ENCODE measurements around the gene MGRN1. TPM values are rescaled to one million over a fixed set of nuclear protein-coding genes. Genes with fewer than 3 reads are reported as not detected.
A peak's percentile ranks its signal among the peaks of the same experiment; 100 is the strongest.

The MGRN1 gene
- total RNA-seq, 1 donor = 93.2 TPM

DNA sequence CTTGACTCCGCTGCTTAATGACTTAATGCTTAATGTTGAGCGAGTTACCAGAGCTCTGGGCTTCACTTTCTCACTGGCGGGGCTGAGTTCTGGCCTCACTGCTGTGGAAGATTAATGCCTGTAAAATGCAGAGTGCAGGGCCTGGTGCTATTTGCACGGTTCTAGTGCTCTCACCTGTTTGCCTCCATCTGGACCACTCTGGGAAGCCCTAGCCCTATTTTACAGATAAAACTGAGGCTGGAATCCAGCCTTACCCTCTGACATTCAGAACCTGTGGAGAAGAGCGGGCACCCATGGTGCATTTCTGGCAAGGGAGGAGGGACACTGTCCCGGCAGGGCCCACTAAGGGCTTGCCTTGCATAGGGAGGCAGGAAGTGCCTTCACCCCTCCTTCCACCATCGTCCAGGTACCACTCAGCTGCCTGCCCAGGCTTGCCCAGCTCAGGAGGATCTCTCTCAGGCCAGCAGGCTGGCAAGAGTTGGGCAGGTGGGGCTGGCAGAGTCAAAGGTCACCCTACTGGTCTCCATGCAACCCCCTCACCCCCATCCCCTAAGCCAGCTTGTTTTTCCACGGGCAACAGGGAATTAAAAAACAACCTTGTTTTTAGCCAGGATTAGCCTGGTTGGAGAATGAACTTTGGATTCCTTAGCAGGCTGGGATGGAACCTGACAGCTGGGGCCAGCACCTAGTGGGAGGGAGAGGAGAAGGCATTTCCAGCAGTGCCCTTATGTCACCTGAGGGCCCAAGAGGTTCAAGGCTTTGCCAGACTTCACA is 5.8 kb upstream of the MGRN1 start:
- DNase-seq (ENCODE audit: low read depth in 2 of 3, low spot score in 2 of 3) = no peak

DNA sequence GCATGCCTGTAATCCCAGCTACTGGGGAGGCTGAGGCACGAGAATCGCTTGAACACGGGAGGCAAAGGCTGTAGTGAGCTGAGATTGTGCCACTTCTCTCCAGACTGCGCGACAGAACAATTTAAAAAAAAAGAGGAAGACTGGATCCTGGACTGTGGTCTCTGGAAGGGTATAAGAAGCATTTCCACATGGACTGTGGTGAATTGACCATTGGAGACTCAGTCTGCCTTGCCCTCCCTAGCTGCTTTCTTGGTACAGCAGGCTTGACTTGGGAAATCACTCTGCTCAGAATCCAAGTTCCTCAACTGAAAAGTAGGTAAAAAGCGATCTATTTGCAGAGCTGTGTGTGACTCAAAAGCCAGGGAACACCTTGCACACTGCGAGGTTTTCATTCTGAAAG is 1.0 kb upstream of the MGRN1 start:
- DNase-seq (ENCODE audit: low read depth in 2 of 3, low spot score in 2 of 3) = no peak

DNA sequence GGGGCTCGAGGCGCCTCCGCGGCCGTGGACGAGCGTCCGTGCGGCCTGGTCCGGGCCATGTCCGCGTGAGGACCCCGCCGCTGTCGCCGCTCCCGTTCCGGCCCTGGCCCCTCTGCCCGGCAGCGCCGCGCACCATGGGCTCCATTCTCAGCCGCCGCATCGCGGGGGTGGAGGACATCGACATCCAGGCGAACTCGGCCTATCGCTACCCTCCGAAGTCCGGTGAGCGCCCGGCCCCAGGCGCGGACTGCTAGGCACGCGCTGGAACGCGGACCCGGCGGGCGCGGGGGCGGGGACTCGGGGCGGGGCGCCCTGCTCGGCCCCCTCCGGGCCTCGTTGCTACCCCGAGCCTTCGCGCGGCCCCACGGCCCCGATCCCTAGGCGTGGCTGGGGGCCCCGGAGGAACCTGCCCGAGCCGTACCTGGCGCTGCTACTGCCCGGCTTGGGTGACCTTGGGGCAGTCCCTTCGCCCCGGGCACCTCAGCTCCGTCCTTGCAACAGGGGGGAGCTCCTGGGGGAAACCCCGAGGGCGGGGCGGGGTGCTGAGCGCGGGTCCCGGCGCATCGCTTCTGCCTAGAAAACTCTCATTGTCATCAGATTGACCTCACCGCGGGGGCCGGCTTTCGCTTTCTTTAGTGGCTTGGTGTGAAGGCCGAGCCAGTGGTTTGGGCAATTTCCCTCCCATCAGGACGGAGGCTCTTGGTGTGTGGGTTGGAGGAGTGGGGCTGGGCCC is 367 bp downstream of the MGRN1 start:
- peak in 2 of 3 donors; percentile 73 to 83 for DNase-seq (ENCODE audit: low read depth in 2 of 3, low spot score in 2 of 3)

DNA sequence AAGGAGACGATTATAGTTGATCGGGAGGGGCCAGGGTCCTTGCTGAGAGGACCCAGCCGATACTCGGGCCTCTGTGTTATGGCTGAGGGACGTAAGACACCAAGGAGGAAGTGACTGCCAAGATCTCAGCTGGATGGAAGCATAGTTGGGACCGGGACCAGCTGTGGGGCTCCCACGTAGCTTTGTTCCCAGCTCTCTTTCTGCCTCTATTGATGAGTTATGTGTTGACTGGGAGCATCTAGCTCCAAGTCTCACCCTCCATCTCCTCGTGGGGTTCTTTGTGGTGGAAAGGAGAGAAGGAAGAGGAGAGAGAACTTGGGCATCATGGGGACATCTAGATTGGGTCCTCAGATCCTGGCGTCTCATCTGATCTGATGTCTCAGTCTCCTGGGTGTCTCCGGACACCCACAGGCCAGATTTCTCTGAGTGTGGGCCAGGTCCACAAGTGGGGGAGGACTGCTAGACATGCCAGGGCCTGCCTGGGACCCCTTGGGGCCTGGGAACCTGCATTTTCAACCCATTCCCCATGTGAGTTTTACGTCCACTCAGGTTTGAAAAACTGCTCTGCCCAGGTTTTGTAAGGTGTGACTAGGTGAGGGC is 1.0 kb downstream of the MGRN1 start:
- DNase-seq (ENCODE audit: low read depth in 2 of 3, low spot score in 2 of 3) = no peak

DNA sequence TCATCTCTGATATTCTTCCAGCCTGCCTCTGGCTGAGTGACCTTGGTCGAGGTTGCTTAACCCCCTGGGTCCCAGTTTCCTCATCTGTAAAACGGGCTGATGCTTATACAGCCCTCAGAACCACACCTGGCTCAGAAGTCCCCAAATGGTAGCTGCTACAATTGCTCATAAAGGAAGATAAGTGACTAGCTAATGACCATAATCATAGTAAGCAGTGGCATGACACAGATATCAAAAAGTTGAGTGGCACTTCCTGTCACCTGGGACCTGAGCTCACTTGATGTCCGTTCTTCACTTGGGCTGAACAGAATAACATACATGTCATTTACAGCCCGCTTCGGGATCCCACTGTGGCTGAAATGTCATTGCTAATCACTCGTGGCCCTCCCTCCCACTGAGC is 1.8 kb downstream of the MGRN1 start:
- no peak for DNase-seq (ENCODE audit: low read depth in 2 of 3, low spot score in 2 of 3)

DNA sequence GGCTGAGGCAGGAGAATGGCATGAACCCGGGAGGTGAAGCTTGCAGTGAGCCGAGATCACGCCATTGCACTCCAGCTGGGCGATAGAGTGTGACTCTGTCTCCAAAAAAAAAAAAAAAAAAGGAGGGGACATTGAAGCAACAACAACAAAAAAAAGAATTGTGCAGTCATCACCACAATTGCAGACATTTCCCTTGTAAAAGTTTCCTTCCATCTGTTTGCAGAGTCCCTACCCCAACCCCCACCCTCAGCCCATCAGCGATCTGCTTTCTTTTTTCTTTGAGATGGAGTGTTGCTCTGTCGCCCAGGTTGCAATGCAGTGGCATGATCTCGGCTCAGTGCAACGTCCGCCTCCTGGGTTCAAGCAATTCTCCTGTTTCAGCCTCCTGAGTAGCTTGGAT is 3.7 kb downstream of the MGRN1 start:
- peak in 1 of 3 donors; percentile 50 for DNase-seq (ENCODE audit: low read depth in 2 of 3, low spot score in 2 of 3)

DNA sequence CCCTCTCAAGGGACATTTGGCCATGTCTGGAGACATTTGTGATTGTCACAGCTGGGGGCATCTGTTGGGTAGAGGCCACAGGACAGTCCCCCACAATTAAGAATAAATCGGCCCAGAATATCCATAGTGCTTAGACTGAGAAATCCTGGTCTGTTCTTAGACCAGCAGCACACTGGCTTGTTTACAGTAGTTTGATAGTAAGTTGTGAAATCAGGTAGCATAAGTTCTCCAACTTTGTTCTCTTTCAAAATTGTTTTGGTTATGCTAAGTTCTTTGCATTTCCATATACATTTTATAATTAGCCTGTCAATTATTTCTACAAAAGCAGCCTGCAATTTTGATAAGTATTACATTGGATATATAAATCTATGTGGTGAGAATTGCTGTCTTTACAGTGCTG is 6.8 kb downstream of the MGRN1 start:
- DNase-seq (ENCODE audit: low read depth in 2 of 3, low spot score in 2 of 3) = no peak

DNA sequence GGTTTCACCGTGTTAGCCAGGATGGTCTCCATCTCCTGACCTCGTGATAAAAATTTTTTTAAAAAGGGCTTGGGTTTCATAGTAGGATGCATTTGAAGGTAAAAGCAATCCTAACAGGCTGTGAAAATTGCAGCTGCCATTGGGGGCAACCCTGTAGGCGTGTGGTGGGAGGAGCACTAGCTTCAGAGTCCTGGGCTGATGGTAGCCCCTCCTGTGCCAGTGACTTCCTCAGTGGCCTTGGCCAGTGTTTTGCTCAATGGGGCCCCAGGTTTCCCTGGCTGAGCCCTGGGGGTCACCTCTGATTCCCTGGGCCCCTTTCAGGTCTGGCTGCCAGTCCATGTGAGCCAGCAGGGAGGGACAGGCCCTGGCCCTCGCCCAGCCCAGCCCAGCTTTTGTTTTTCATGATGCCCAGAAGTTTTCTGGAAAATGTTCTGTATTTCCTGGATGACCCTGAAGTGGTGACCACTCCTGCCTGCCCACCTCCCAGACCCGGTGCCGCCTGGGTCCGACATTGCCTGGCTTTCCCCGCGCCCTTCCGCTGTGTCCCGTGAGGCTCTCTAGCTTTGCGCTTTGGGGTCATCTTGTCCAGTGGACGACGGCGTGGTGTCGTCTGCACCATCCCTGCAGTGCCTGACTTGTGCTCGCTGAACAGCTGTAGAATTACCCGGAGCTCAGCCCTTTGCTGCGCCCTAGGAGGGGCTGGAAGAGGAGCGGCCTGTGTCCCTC is 9.4 kb downstream of the MGRN1 start:
- no peak for DNase-seq (ENCODE audit: low read depth in 2 of 3, low spot score in 2 of 3)

DNA sequence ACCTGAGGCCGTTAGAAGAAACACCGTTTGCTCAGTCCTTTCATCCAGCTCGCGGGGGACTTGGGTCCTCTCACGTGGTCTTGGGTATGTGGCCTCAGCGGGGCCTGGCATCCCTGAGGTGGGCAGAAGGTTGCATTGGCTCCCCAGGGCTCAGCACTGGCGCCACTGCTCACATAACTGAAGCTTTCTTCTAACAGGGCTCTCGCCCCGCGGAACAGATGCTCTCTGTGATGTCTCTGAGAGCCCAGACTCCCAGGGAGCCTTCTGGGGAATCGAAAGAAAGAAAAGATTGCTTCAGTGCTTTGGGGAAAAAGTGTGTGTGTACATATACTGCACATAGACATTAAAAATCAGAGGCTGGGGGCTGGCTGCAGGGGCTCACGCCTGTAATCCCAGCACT is 10.1 kb downstream of the MGRN1 start:
- no peak for DNase-seq (ENCODE audit: low read depth in 2 of 3, low spot score in 2 of 3)

DNA sequence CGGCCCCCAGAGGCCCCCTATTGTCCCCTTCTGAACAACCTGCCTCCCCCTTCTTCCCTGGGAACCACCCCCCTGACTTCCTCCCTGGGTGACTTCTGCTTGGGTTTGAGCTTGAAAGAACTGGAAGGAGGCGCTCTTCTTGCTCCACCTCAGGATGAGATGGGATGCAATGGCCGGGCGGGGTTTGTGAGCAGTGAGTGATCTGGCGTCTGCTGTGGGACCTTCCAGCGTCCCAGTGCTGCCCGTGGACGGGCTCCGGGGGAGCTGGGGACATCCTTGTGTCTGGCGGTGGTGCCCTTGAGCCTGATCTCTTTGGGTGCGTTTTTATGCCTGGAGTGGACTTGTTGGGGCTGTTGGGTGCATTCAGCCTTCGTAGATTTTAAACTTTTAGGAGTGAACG is 11.6 kb downstream of the MGRN1 start:
- DNase-seq (ENCODE audit: low read depth in 2 of 3, low spot score in 2 of 3) = no peak

DNA sequence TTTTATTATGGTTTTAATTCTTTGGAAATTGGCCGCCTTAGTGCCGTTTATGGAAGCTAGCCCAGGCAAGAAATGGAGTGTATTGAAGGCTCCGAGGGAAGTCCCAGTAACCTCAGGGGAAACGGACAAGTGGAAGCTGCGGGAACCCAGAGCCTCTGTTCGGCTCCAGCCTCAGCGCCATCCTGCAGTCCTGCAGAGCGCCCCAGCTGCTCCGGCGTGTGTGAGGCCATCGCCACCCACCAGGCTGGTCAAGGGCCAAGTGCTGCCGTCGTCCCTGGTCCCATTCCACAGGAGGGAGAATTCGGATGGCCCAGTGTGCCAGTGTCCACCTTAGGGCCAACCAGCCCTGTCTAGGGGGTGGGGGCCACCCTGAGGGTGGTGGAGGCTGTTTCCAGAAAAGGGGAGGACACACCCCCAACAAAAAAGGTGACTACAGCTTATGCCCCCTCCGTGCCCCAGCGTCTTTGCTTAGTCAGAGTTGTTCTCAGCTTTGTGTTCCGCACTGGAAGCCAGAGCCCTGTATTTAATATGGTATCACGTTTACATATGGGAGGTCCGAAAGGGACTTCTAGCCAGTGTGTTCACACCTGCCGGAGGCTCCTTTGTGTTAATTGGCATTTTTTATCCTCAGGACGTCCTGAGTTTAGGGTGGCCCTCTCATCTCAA is 13.0 kb downstream of the MGRN1 start:
- DNase-seq (ENCODE audit: low read depth in 2 of 3, low spot score in 2 of 3) = no peak

DNA sequence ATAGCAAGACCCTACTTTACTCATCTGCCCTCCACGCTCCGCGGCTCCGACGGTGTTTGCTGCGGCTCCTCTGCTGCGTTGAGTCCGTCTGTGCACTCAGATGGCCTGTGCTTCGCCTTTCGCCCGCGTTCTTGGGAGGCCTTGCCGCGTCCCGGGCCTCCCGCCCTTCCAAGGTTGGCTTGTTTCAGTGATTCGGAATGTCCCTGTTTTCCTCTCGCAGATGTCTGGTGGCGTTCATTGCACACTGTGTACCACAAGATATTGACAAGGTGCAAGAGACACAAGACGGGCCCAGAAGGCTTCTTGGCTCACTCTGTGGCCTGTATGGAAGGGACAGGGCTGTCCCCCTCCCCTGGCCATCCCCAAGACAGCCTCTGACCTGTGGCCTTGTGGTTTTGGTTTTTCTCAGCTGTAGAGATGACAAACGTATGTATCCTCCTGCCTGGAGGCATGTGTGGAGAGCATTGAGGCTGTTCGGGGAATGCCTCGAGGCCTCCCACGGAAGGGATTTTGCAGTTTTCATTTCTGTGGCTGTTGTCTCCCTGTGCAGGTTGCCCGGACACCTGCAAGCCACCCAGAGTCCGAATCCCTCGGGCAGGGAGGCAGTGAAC is 15.4 kb downstream of the MGRN1 start:
- DNase-seq (ENCODE audit: low read depth in 2 of 3, low spot score in 2 of 3) = no peak

DNA sequence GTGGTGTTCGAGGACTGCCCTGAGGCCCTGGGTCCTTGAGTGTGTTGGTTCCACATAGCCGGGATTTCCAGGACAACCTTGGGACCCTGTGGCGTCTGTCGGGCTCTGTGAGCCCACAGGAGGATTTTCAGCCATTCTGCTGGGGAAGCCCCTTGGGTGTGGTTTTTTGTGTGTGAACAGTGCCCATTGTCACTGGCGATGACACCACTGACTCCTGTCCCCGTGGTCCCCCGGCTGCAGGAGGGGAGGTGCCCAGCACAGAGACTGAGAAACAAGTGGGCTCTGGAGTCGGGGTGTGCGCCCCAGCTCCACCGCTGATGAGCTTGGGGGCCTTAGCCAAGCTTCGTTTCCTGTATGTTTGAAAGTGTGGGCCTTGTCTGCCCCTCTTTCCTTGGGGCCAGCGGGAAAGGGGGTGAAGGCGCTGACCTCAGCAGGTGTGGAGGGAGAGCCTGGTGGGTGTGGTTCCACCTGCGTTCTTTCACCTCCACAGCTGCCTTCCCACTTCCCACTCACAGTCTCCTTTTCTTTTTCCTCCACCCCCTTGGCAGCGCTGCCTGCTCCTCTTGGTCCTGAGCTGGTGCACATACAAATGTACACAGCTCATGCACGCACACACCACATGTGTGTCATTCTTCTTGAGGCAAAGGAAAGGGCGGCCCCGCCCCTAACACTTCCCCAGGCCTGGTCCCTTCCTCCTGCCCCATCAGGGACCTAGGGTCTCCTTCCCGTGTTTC is 16.1 kb downstream of the MGRN1 start:
- DNase-seq (ENCODE audit: low read depth in 2 of 3, low spot score in 2 of 3) = no peak

DNA sequence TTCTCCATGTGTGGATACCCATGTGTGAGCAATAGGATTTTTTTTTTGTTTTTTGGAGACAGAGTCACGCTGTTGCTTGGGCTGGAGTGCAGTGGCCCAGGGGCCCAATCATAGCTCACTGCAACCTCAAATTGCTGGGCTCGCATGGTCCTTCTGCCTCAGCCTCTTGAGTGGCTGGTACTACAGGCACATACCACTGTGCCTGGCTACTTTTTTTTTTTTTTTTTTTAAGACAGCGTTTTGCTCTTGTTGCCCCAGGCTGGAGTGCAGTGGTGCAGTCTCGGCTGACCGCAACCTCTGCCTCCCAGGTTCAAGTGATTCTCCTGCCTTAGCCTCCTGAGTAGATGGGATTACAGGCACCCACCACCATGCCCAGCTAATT is 16.7 kb downstream of the MGRN1 start:
- DNase-seq (ENCODE audit: low read depth in 2 of 3, low spot score in 2 of 3) = no peak

DNA sequence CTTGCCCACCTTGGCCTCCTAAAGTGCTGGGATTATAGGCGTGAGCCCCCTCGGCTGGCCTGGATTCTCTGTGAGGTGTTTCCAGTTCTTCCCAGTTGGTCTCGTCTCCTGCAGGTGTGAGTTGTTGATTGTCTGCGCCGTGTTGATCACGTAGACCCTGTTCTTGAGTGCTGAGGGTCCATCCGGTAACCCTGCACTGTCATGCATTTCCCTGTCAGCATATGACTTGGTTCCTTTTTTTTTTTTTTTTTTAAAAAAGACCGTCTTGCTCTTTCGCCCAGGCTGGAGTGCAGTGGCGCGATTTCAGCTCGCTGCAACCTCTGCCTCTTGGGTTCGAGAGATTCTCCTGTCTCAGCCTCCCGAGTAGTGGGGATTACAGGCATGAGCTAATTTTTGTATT is 17.3 kb downstream of the MGRN1 start:
- peak in 2 of 3 donors; percentile 52 to 60 for DNase-seq (ENCODE audit: low read depth in 2 of 3, low spot score in 2 of 3)

DNA sequence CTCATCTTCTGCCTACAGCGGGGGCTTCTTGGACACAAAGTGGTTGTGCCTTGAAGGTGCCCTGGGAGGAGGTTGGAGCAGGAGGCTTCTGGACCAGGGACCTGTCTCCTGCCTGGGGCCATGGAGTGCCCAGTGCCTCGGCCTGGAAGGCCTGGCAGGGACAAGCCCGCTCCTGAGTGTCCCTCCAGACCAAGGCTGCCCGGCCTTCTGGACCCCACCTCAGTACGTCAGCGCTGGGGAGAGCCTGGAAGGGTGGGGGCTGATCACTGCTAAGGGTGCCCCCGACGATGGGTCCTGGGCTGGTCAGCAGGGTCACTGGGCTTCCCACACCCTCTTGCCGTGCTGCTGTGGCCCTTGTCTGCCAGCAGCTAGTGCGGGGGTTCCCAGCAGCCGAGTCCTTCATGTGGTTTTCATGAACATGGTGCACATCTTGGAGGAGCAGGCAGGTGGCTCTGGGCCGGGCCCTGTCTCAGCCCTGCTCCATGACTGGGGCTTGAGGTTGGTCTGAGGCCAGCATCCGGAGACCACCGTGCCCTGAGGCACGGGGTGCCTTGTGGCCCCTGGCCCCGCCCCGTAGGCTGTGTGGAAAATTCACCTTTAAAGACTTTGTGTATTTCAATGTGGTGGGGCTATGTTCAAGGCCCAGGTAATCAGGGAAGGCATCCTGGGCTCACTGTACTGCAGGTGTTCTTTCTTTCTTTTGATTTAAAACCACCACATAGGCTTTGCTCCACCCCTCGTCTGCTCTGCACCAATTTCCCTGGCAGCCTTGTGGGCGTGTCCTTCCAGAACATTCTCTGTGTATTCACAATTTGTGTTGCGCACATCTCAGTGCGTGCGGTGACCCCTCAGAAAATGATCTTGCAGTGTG is 22.4 kb downstream of the MGRN1 start:
- DNase-seq (ENCODE audit: low read depth in 2 of 3, low spot score in 2 of 3) = no peak

DNA sequence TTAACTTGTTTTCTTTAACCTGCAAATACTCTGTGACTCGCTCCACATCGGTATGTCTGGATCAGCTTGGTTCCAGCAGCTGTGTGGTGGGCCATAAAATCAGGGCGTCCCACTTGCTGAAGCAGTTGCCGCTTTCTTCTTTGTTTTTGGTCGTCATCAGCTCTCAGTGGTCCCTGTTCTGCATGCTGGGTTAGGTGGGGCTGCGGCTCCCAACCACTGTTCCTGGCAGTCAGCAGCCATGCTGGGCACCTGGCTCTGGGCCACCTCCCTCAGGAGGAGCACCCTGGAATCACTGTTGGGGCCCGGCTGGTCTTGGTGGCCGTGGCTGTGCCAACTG is 23.0 kb downstream of the MGRN1 start:
- DNase-seq (ENCODE audit: low read depth in 2 of 3, low spot score in 2 of 3) = no peak

DNA sequence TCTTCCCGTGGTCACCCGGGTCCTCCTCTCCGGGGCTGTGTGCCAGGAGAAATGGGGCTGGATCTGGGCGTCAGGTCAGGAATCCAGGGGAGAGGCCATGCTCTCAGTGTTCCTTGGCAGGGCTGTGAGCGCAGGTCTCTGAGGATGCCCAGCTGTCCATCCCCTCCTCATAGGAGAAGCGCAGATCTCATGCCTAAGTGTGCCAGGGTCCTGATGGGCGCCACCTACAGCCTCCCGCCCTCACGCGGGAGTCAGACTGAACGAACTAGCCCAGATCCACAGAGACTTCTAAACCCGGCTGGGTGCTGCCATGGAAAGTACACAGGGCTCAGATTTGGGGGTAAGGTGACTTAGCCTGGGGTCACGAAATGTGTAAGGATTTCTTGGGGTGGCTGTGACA is 24.3 kb downstream of the MGRN1 start:
- DNase-seq (ENCODE audit: low read depth in 2 of 3, low spot score in 2 of 3) = no peak

Measured in hematopoietic multipotent progenitor cell (in vitro differentiated cells).